CD4-positive, alpha-beta T cell treated with Interferon gamma for 1 hour (primary cell): ENCODE measurements around the gene GJC2.
A peak's percentile ranks its signal among the peaks of the same experiment; 100 is the strongest.
"Not testable (repeated sequence)": the region's sequence is repeated elsewhere in the genome, so short reads cannot be mapped to it uniquely, and the experiment has no call there.

Source experiments
- DNase-seq: peaks from one replicate; pipeline ENCODE4 v3.0.0-alpha.2; 2020

GJC2 gene

GRCh38 chr1:228149406-228150119 lies at the start of gene GJC2:
Gene GJC2 (plus strand): TSS chr1:228149930. CDS start chr1:228157759, 7,829 bp downstream.
- DNase-seq: no peak

DNA sequence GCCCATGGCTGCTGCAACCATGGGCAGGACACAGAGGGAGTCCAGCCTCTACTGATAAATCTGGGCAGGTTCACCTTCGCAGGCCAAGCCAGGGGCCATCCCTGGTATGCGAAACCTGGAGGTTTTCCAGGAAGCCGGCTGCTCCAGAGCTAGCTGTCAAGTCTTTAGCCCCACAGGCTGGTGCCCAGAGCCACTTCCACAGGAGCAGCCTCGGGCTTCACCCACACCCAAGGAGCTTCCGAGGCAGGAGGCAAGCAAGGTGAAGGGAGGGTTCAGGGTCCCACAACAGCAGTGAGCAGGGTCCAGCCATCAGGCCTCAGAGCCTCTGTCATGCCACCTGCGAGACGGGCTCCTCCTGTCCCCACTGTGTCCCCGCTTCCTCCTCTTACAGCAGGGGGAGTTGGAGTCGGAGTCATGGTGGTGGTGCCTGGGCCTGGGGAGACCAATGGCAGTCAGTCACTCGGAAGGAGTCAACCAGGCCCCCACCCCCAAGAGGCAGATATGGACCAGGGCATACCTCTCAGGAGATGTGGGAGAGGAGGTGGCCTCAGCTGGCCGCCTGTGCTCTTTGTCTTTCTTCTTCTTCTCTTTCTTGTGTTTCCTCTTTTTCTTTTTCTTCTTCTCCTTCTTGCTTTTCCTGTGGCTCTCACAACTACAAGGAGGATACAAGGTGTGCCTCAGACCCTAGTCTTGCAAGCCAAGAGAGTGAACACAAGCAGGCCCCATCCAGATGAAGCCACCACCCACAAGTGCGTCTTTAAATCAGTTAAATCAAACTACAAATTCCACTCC lies 48.7 kb upstream of the GJC2 start:
- DNase-seq: no peak

DNA sequence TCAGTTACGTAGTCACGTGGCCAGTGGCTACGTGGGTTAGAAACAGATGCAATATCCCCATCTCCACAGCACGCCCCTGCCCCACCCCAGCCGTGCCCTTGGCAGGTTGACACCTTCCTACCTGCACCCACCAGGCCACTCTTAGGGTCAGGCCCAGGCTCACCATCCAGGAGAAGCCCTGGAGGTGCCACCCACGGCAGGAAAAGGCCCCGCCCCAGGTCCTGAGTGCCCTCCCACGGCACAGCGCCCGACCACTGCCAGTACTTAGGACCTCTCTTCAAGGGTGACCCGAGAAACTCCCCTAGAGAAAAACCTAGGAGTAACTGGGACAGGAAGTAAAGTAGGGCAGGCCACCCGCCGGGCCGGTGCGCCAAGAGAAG lies 48.1 kb upstream of the GJC2 start:
- no peak for DNase-seq

- peak; percentile 64 for DNase-seq
These were observed 47.5 kb upstream of the GJC2 start for GRCh38 chr1:228101994-228102790.

GRCh38 chr1:228102791-228103620 lies 46.7 kb upstream of the GJC2 start, which contains the start of gene C1orf35:
Gene C1orf35 (minus strand): TSS chr1:228103325. CDS start chr1:228103227, 98 bp downstream.
- peak; percentile 92 for DNase-seq

- no peak for DNase-seq
These were observed 45.0 kb upstream of the GJC2 start for GRCh38 chr1:228104526-228105269.

DNA sequence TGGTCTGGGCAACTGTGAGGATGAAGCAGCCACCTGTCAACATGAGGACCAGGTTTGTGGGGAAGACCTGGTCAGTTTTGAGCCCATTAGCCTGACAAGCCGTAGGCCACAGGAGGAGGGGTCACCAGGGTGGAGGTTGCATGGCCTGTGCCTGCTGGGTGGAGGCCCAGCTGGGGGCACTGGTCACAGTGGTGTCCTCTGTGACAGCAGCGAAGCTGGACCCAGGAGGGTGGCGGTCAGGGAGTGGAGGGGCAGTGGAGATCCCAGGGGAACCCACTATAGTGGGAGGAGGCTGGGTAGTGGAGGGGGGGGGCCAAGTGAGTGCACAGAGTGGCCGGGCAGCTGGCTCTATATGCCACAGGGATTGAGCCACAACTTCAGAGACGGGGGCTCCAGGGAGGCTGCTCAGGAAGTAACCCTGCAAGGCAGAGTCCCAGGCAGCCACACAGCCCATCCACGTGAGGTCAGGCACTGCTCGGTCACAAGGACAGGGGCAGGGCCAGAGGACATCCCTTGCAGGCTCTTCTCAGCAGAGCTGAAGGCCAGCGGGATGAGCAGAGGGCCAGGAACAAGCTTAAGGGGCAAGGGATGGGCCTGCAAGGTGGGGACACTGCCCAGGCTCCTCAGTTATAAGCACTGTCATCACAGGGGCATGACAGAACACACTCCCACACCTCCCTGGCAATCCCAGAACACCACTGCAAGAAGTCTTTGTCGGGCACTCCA lies 44.3 kb upstream of the GJC2 start:
- DNase-seq: no peak

DNA sequence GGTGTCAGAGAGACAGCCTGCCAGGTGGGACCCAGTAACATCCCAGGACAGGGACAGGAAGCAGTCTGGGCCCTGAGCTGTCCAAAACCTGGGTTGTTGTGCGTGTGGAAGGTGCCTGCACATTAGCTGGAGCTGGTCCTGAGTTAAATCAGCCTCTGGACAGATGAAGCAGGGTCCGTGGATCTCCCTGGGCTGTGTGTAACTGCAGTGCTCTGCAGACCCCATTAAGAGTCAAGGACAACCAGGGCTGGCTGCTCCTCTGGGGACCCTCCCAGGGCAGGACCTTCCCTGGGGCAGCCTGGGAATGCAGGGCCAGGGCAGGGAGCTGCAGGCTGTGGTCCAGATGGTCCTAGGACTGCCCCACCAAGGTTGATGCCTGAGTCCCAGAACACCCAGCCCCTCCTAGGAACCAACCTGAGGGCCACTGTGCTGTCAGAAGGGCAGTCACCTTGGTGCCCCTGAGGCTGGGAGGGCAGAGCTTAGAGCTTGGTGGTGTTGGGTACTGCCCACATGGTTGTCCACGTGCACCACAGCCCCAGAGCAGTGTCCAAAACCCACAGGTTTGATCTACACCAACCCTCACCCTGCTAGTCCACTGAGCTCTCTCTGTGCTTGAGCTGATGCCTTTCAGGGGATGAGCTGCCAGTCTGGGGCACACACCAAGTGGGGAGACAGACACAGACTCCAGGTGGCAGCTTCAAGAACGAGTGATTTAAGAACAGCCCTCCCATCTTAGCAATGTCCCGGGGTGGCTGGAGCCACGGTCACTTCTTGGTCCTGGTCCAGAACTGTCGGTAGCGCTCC lies 43.5 kb upstream of the GJC2 start:
- no peak for DNase-seq

- no peak for DNase-seq
These were observed 43.0 kb upstream of the GJC2 start for GRCh38 chr1:228106800-228107054.

DNA sequence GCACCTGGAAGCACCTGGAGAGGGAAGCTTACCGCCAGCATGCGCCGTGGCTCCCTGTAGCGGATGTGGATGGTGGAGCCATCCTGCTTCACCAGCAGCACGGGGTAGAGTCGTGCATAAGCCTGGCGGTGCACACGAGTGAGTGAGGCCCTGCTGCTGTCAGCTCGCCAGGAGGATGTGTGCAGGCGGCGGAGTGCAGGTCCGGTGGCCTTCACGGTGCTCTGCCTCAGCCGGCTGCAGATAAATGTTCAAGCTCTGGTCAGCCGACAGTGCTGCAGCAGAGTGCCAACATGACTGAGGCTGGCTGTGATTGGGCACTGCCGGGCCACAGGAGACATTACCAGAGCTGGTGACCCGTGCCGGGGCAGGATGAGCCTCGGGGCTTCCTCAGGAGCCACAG lies 42.1 kb upstream of the GJC2 start:
- no peak for DNase-seq

DNA sequence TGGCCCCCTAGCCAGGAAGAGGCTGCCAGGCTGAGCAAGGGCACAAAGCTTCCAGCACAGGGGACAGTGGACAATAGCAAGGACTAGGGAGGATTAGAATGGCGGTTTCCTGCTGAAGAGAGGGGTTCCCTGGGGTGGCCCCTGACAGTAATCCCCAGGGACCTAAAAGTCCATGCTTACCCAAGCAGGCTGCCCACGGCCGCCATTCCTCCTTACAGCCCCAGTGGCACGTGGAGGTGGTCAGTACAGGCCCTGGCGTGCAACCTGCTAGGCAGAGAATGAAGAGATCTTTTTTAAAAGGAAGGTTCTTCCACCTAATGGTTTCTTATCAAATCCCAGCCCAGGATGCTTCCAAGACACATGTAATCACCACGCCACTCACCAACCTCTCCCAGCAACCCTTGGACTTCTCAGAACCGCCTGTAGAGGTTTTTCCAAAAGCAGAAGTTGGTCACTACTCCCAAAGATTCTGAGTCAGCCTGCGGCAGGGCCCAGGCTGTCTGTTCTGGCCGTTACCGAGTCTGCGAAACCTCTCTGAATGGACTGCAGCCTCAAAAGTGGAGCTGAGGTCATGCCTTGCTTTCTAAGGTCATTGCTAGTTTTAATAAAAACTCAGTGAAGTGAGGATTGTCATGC lies 41.6 kb upstream of the GJC2 start:
- no peak for DNase-seq

GRCh38 chr1:228108742-228109072 lies 41.0 kb upstream of the GJC2 start:
- no peak for DNase-seq

DNA sequence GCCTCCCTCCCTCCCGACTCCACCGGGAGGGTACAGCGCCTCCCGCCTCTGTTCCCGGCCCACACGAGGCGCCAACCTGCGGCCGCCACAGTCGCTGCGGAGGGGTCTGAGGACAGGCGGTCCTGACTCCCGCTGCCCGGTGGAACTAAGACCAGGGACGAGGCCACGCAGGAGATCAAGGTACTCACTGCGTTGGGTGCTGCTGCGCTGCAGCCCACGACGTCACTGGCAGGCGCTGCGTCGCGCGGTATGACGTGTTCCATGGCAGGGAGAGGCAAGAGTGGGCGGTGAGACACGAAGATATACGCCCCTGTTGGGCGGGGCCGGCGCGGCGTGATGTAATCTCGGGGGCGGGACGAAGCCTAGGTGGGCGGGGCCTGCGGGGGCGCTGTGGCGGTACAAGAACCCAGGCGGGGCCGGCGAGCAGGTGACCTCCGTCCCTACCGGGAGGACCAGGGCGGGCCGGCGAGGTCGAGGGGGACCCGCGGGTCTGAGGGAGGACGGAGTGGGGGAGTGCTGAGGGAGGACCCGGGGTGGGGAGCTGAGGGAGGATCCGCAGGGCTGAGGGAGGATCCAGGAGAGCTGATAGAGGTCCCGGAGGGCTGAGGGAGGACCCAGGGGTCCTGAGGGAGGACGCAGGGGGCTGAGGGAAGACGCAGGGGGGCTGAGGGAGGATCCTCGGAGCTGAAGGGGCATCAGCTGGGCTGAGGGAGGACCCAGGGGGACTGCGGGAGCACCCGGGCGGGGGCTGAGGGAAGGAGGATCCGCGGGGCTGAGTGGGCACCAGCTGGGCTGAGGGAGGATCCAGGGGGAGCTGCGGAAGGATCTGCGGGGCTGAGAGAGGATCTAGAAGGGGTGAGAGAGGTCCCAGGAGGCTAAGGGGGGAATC lies 40.4 kb upstream of the GJC2 start, which contains the start of gene MRPL55:
Gene MRPL55, minus strand, starts transcription at position 227 of the 889 bp plus-strand sequence. CDS start 1,039 bp downstream, outside the sequence.
- peak; percentile 97 for DNase-seq

DNA sequence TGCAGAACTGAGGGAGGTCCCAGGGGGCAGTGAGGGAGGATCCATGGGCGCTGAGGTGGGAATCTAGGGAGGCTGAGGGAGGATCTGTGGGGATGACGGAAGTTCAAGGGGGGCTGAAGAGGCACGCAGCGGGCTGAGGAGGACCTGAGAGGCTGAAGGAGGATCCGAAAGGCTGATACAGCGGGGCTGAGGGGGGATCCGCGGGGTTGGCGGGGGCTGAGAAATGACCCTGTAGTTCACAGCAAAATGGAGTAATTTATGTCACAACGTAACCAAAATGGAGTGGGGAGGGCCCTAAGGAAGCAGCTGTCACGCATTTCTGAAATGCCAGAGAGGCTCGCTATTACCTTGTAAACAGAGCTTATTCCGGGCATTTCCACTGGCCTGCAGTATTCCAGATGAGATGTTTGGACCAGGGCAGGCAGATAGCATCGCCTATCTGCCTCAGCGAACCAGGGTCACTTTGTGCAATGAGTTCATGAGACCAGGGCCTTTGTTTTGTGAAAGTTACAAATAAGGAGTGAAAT lies 39.7 kb upstream of the GJC2 start:
- DNase-seq: no peak

GRCh38 chr1:228110556-228110955 lies 39.2 kb upstream of the GJC2 start:
- no peak for DNase-seq

DNA sequence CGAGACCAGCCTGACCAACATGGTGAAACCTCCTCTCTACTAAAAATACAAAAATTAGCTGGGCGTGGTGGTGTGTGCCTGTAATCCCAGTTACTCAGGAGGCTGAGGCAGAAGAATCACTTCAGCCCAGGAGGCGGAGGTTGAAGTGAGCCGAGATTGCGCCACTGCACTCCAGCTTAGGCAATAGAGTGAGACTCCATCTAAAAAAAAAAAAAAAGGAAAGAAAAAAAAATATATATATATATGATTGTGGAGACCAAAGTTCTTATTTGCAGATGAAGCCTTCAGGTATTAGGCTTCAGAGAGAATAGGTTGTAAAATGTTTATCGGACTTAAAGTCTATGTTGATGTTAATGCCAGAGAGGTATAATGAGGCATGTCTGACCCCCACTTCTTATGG lies 38.4 kb upstream of the GJC2 start:
- not testable (repeated sequence) for DNase-seq

DNA sequence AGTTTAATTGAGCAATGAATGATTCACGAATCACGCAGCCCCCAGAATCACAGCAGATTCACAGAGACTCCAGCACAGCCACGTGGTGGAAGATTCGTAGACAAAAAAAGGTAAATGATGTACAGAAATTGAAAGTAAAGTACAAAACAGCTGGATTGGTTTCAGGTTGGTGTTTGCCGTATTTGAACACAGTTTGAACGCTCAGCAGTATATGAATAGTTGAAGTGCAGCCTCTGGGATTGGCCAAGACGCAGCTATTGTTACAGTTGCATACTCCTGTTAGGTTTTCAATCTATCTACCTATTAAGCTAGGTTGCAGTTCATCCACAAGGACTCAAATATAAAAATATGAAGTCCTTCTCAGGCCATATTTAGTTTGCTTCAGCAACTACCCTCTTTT lies 37.6 kb upstream of the GJC2 start:
- DNase-seq: no peak

- no peak for DNase-seq
These were observed 37.1 kb upstream of the GJC2 start for GRCh38 chr1:228112617-228113016.

- no peak for DNase-seq
These were observed 34.9 kb upstream of the GJC2 start for GRCh38 chr1:228114827-228115226.
